ENCODE measurements around the gene UGT1A1. TPM values are rescaled to one million over a fixed set of nuclear protein-coding genes. Genes with fewer than 3 reads are reported as not detected.

The UGT1A1 gene
- total and polyA plus RNA-seq, 2 of the 13 experiments (the other 11 are each of a cell fraction or from before 2014, with no cell fraction given) = 0.69 to 0.75 TPM

- no peak for DNase-seq (ENCODE audit: low spot score)
- TF ChIP-seq ERF (CRISPR knock-in tag; IDR thresholded peaks at IDR 0.05) (no peak), HMGXB3 (CRISPR knock-in tag; IDR thresholded peaks at IDR 0.05; ENCODE audit: borderline replicate concordance) (no peak), SNRNP70 (IDR thresholded peaks at IDR 0.05; ENCODE audit: low read depth, low read length) (no peak), TGIF2 (CRISPR knock-in tag; IDR thresholded peaks at IDR 0.05) (no peak), MYNN (CRISPR knock-in tag; IDR thresholded peaks at IDR 0.05; ENCODE audit: low read depth) (no peak), HNRNPL (IDR thresholded peaks at IDR 0.05; ENCODE audit: low read depth, low read length) (no peak), ARID2 (CRISPR knock-in tag; IDR thresholded peaks at IDR 0.05; ENCODE audit: borderline replicate concordance) (no peak), ZKSCAN8 (CRISPR knock-in tag; IDR thresholded peaks at IDR 0.05; ENCODE audit: borderline replicate concordance) (no peak), HIC2 (CRISPR knock-in tag; IDR thresholded peaks at IDR 0.05; ENCODE audit: low read depth) (no peak), THAP9 (CRISPR knock-in tag; IDR thresholded peaks at IDR 0.05; ENCODE audit: borderline replicate concordance) (no peak), ZNF224 (CRISPR knock-in tag; IDR thresholded peaks at IDR 0.05) (no peak), THAP11 (CRISPR knock-in tag; IDR thresholded peaks at IDR 0.05) (no peak), ZNF441 (CRISPR knock-in tag; IDR thresholded peaks at IDR 0.05; ENCODE audit: borderline replicate concordance) (no peak)
Observed at GRCh38 chr2:233799087-233799665, 39.1 kb downstream of the UGT1A1 start.

More at GRCh38 chr2:233799087-233799665, 39.1 kb downstream of the UGT1A1 start:
- Histone ChIP-seq H3K4me3 (replicated peaks in 1 of 3; ENCODE audit: insufficient read depth in 1 of 3, low read depth in 2 of 3, low read length in 3 of 3) (no peak overlapping the region), H3K4me2 (ENCODE audit: low read depth, low read length) (no peak overlapping the region), H2AFZ (ENCODE audit: low read length) (no peak overlapping the region), H3K27ac (ENCODE audit: extremely low read length, insufficient read depth, low read length) (no peak overlapping the region), H3K36me3 (replicated peaks in 1 of 2; ENCODE audit: control insufficient read depth in 1 of 2, insufficient read depth in 2 of 2, low read length in 2 of 2) (no peaks in the 10 kb centered on the region), H3K9me3 (ENCODE audit: low read length) (no peaks in the 10 kb centered on the region), H4K20me1 (ENCODE audit: insufficient read depth, low read length) (no peaks in the 10 kb centered on the region), H3K9ac (ENCODE audit: insufficient read depth, low read depth, low read length) (no peak overlapping the region), H3K4me1 (ENCODE audit: insufficient read depth, low read length) (peaks cover 5% of the 10 kb centered on the region; the same call in 1 of the 2 replicates), H3K79me2 (ENCODE audit: insufficient read depth, low read length) (no peaks in the 10 kb centered on the region), H3K27me3 (ENCODE audit: control insufficient read depth in 1 of 2, insufficient read depth in 2 of 2, low read length in 2 of 2) (peaks cover 2 to 54% of the 10 kb centered on the region in 2 experiments; a peak in 3 of 5 replicates)
- intact Hi-C loops (cut with micrococcal nuclease; ENCODE audit: unreplicated experiment) (no loop called here), in situ Hi-C loops (cut with HindIII; ENCODE audit: extremely low pct_ligation_motif_present, low pct_unique_long_range_greater_than_20kb) (no loop called here)
- no TSS peak for BruUV-seq (replicated peaks)
- POLR2A ChIA-PET = no interaction called here
- FAIRE-seq (no peak), ATAC-seq (no peak)
- WGBS (ENCODE audit: low lambda C conversion rate) = 31% methylated on average over 7 of the region's 7 CpGs
- CTCF ChIA-PET (ENCODE audit: low intra/inter-chr PET ratio, low total read pairs) = no interaction called here
